NCI-H1436 (cell line): Measurements from ENCODE around the gene PLCD1.
"Not testable (repeated sequence)": the region's sequence is repeated elsewhere in the genome, so short reads cannot be mapped to it uniquely, and the experiment has no call there.

Experiments
- DNase-seq: peaks from one replicate; lab custom pipeline; 2025; lab: John Stamatoyannopoulos, UW

The PLCD1 gene

DNA sequence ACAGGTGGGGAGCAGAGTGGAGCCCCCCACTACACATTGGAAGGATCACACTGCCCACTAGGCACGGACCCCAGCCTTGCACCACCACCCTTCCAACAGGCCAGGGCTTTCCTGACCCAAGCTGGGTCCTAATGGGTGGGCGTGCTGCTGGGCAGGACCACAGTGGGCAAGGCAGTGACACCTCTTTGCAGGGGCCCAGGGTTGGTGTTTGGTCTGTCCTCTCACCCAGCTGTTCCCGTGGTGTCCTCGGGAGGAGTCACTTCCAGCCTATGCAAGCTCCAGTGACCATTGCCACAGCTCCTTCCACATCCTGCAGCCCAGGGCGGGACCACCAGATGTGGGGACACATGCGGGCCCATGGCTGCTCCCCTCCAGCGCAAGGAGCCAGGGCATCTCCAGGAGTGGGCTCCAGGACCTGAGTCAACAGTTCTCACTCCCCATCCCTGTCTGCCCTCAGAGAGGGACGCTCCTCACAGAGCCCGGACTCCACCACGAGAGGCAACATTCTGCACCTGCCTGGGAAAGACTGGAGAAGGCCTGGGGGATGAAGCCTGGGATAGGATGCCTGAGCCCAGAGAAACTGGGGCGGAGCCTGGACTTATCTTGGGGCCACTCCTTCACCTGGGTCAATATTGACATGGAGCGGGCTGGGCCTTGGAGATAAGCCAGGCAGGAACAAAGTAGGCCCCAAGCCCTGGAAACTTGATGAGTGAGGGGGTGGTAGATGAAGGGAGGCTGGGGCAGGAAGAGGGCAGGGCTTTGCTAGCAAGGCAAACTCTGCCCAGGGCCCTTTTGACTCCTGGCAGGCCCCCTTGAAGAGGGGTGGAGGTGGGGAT lies 42.7 kb downstream of the PLCD1 start:
- DNase-seq: no peak

DNA sequence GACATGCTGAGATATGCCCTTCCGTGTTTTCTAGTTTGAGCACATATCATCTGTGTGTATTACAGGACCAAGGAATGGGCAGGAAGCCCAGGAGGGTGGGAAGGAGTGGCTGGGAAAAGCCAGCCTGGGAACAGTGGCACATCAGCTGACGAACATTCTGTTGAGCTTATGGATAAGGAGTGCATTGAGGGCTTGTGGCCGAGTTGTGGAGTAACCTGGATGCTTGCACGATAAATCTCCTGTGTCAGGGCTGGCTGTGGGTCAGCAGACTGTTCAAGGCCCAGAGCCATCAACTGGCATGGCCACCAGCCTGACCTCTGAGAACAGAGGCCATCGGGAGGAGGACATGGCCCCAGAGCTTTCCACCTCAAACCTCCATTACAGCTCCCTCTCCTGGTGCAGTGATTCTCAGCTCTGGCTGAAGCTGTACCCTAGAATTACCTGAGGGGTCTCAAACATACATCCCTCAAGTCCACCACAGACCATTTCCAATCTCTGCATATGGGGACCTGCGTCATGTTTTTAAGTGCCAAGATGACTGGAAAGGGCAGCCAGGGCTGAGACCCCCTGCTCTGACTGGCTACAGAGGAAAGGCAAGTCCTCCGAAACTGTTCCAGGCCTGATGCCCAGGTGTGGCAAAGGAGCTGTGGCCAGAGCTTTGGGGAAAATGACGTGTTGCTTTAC lies 43.7 kb downstream of the PLCD1 start:
- no peak for DNase-seq

DNA sequence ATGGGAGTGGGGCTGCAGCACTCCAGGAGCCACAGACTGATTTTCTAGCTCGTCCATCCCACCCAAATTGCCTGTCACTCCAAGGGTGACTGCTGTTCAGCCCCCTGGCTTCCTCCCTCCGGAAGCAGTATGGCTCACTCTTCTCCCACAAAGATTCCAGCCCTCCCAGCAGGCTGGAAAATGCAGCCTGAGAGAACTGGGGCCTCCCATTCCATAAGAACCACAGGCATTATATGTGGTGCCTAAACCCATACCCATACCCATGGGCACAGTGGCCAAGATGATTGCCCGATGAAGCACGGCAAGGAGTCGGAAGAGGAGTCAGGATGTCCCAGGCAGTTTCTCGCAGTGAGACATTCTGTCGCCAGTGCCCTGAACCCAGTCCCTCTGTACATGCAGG lies 44.8 kb downstream of the PLCD1 start:
- DNase-seq: no peak

DNA sequence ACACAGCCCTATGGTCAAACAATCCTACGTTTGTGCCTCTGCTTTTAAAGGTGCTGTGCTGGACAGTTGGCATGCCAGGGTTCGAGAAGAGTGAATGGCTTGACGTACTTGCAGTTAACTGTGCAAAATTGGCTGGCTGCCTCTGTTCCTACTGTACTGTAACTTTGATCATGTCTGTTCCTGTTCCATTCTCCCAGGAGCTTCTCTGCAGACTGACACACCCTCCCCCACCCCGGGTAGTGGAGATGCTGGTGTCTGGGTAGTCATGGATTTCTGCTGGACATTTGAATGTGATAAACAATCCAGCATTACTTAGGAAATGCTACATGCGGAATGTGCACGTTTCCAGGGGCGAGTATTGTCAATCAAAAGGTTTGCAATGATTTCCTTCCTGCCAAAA lies 45.4 kb downstream of the PLCD1 start:
- no peak for DNase-seq

DNA sequence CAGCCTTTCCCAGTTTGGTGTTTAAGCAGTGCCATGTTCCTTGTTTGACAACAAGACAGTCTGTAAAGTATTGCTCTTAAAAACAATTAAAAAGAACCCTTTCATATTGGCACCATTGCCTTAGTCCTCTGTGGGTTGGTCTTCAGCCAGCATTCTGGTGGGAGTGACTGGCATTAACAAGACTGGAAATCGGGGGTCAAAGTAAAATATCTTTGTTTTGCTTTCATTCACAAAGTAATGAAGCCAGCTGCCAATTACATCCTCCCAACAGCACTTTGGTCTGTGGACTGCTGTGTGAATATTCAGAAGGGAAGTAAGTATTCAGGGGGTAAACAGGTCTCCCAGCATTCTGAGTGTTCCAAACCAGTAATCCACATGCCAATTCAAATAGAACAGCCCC lies 47.1 kb downstream of the PLCD1 start:
- no peak for DNase-seq

DNA sequence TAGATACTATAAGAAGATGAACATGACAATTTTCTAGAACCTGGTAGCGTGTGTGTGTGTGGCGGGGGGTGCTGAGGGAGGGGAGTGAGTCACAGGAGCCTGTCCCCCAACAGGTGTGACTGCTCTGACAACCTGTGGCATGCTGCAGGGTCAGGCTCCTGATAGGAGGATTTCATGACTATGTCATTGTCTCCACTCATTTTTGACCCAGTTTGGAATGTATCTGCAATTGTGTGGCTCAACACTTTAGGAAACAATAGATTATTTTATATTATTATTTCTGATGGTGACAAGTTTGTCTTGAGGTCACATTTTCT lies 48.1 kb downstream of the PLCD1 start:
- no peak for DNase-seq

DNA sequence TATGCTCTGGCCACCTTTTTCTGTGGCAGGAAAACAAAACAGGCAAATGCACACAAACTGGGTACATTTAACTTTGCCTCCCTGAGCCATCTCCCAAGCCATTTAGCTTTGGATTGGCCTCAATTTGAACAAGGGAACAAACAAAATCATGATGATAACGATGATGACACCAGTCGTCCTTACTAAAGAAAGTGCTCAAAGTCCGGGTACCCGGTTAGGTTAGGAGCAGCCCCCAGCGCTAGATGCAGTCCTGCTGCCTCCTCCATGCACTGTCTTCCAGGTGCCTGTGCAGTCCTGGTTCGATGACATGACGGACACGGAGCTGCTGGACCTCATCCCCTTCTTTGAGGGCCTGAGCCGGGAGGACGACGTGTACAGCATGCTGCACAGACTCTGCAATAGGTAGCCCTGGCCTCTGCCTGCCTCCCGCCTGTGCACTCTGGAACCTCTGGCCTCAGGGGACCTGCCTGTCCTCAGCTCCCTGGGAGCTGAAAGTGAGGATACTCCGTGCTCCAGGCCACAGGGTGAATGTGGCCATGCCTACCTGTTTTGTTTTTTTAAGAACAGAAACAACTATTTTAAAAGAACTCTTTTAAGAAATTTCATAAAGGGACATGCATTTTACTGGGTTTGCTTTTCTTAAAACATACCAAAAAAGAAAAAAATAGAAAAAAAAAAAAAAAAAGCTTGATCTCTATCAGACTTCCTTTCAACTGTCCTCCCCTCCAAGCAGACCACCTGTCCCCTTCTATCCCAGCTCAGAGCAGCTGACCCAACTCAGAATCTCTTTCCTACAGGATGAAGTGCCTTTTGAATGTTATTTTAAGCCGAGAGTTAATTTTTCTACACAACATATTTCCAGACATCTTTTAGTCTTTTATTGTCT lies 48.7 kb downstream of the PLCD1 start:
- DNase-seq: no peak

DNA sequence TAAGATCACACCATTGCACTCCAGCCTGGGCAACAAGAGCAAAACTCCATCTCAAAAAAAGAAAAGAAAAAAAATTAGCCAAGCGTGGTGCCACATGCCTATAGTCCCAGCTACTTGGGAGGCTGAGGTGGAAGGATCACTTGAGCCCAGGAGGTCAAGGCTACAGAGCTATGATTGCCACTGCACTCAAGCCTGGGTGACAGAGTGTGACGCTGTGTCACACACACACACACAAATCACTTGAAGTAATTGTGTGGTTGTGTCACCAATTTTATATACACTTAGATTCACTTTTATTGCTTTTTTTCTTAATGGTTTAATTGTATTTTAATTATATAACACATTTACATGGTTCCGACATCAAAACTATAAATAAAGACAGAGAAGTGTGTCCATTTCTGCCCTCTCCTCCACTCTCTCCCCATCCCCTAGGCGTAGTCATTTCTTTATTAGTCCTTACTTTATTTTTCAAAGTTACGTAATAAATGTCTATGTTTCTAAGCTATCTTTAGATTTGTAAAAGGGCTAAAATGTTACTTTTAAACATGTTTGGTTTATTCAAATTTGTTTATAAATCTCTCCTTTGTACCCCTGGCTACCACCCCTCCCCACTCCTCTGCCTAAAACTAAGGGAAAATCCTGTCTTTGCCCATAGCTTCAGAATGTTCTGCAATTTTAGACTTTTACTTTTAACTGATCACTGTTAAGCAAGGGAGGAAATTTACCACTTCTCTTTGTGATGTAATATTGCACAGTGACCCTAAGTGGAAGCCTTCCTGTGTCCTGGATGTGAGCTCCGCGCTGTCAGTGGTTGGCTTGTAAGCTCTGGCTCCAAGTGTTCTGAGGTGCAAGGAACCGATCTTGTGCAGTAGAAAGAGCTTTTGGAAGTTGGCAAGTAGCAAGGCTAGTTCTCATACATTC lies 49.6 kb downstream of the PLCD1 start:
- no peak for DNase-seq

DNA sequence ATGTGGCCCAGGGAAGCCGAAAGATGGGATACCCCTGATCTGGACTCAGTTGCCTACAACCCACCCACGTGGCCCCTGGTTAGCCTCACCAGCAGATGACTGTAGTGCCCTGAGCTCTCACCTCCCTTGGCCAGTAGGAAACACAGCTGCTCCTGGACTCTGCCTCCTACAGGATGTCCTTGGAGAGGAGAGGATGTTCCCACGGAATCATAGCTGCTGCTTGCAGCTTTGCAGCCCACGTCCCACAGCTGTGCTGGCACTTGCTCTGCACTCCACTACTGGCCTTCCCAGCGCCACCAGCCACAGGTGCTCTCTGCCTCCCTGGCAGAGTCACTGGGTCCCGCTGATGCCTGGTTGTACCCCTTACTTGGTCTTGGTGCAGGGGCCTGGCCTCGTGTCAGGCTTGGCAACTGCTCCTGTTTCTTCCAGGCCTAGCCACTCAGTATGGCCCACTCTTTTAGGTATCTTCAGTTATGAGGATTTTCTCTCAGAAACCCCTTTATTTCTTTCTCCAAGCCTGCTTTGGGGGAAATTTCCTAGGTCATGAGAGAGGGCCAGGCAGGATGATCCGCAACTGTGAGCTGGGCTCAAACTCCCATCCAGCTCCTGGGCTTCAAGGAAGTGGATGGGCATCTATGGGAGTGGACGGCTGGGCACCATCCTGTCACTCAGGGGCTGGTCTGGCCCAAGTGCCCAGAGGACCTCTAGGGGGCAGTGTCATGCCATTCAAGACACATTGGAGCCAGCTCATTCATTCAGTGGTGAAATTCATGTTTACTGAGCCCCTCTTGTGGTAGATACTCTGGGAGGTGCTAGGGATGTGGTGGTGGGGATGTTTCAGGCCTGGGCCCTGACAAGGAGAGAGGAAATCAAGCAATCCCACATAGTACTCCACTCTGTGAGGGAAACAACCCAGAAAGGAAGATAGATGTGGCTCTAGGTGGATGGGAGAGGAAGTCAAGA lies 55.0 kb downstream of the PLCD1 start:
- DNase-seq: no peak

DNA sequence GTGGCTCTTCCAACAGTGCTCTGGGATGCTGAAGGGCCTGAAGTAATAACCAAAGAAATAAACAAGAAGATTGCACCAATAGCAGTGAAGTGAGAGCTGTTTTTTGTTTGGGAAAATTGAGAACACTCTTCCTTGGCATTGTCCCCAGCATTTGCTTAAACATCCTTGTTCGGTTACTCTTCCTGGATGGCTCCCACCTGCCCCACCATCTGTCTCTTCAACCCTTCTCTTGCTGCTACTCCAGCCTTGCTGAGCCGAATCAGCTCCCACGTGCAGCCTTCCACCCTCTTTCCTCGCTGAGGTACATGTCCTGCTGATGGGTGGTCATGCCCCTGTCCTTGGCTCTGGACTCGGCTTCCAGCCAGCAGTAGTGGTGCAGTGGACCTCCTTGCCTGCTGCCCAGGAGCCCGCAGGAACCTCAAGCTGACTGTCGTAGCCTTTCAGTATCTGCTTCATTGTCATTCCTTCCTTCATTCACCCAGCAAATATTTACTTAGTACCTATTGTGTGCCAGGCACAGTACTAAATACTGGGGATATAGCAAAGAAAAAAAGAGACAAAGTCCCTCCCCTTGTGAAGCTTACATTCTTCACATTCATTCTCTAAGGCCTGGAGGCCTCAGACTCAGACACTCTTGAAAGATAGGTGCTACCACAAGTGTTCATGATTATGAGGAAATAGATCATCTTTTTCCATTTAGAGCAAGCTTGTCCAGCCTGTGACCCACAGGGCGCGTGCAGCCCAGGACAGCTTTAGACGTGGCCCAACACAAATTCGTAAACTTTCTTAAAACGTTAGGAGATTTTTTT lies 56.0 kb downstream of the PLCD1 start:
- no peak for DNase-seq

DNA sequence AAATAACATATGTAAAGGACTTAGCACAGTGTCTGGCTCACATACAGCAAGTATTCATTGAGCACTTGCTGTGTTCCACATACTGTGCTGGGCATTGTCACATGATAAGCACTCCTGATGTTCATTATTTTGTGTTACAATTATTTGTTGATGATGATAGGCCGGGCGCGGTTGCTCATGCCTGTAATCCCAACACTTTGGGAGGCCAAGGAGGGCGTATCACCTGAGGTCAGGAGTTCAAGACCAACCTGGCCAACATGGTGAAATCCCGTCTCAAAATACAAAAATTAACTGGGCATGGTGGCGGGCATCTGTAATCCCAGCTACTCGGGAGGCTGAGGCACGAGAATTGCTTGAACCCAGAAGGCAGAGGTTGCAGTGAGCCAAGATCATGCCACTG lies 57.4 kb downstream of the PLCD1 start:
- DNase-seq: not testable (repeated sequence)

DNA sequence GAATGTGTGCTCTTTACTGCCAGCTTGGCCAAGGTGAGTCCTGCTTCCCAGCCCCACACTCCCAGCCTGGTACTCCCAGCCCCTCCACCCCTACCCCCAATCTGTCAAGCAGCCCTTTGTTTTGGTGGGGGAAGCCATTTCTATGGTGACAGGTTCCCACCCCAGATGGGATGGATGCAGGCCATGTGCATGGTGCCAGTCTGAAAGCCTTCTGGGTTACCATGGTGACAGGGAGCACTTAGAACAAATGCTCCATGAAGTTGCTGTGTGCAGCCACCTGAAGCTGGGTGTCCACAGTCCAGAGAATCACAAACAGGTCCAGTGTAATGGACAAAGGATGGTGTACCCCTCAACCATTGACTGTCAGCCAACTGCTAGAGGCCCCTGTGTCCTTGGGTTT lies 58.0 kb downstream of the PLCD1 start:
- DNase-seq: no peak

DNA sequence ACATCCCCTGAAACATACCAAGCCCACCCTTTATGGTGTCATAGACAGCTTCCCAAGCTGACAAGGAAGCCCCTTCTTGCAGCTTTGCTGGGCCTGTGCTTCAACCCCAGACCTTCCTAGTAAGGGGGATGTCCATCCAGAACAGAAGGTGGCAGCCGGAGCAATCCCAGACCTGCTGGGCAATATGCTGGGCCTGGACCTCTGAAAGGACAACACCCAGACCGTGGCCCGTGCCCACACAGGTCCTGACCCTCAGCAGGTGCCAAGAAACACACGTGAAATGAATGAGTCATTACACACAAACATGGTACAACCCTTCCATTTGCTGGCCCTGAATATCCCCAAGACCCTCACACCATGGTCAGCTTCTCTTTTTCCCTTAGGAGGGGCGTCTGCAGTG lies 58.6 kb downstream of the PLCD1 start:
- no peak for DNase-seq

DNA sequence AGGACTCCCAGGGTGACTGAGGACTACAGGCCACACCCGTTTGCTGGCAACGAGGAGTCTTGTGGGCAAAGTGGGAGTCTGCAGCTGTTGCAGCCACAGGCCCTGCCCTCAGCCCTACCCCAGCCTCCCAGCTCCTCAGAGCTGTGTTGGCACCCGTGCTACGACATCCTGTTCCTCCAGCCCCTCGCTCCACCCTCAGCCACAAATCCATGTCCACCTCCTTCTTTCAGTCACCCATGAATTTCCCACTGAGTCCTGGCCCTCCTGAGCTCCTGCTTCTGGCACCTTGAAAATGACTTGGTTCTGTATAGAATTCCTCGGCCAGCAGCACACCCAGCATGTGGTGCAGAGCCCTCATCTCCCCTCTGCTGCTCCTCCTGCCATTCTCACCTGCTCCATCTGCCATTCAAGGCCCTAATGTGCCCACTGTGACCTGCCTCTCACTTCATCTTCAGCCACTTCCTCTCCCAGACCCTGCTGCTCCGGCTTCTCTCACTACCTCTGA lies 59.8 kb downstream of the PLCD1 start:
- DNase-seq: no peak

DNA sequence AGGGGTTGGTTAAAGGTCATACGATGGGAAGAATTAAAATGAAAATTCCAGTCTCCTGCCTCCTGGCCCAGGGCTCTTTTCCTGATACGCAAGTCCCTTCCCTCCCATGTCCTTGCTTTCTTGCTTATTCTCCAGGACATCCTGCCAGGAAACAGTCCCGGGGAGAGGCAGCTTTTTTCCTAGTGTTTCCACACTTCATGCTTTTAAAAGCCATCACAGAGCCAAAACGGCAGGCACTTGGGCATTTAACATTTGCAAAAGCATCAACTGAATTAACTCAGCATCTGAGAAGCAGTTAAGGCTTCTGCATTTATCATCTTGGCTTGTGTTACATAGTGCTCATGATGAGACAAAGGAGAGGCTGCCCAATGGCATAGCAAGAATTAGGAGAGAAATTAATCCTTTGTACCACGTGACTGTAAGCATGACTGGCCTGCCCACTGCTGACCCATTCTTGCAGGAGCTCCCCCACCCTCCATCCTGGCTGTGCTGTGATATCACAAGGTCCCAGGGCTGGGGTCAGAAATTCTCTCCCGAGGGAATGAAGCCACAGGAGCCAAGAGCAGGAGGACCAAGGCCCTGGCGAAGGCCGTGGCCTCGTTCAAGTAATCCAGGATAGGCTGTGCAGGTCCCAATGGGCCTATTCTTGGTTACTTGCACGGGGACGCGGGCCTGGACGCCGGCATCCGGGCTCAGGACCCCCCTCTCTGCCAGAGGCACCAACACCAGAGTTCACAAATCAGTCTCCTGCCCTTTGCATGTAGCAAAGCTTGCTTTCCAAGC lies 60.4 kb downstream of the PLCD1 start:
- DNase-seq: no peak

DNA sequence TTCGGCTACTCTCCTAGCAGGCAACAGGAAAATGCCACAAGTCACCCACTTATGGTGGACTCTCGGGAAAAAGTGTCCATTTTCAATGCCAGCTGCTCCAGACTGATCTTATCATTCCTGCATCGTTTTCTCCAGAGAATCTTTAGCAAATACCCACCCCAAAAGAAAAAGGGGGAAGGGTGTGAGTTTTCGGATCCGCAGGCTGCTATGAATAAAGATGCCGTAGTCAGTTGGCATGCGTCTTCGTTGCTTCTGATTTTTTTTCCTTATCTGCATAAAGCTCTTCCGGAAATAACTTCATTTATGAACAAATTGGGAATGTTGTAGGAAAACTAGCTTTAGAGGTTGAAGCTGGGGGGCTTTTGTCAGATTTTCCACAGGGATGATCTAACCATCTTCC lies 61.2 kb downstream of the PLCD1 start:
- no peak for DNase-seq

DNA sequence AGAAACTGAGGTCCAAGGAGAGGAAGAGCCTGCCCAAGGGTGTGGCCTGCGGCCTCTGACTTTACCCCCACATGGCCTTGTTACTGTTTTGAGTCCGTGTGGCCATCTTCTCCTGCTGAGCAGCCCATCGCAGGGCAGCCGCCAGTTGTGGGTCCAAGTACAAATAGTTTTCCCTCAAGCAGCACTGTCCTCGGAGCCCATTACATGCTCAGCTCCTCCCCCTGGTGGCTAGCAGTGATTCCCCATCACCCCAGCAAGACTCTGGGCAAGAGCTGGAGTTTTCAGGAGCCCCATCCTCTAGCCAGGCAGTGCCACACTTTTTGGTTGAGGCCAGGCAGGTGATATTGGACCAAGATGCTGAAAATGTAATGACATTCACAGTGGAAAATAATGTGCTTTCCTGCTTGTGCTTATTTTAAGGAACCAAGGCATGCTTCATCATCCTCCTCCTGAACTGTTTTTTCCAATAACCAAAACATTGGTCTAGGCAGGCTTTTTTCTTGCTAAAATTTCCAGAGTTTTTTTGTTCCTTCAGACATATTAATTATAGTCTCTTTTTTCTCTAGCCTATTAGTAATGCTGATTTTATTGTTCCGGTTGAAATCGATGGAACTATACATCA lies 62.1 kb downstream of the PLCD1 start:
- peak; percentile 10 for DNase-seq

DNA sequence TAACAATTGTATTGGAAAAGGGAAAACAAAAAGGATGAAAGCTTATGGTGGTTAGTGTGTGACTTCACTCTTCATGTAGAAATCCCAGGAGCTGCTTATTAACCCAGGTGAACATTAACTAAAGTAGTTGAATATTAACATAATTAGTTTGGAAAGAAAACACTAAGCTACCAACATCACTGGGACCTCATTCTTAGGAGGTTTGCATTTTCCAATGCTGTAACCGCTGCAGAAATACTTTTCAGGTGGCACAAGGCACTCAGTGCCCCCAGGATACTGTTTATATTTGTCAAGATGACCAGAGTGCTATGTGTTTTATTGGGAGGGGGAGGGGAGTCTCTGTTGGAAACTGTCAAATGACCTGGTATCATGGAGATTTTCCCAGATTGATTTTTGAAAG lies 64.7 kb downstream of the PLCD1 start:
- DNase-seq: no peak
